Measurements from ENCODE around the gene ZNF235.
"Not testable (repeated sequence)": the region's sequence is repeated elsewhere in the genome, so short reads cannot be mapped to it uniquely, and the experiment has no call there.

ZNF235 gene

DNA sequence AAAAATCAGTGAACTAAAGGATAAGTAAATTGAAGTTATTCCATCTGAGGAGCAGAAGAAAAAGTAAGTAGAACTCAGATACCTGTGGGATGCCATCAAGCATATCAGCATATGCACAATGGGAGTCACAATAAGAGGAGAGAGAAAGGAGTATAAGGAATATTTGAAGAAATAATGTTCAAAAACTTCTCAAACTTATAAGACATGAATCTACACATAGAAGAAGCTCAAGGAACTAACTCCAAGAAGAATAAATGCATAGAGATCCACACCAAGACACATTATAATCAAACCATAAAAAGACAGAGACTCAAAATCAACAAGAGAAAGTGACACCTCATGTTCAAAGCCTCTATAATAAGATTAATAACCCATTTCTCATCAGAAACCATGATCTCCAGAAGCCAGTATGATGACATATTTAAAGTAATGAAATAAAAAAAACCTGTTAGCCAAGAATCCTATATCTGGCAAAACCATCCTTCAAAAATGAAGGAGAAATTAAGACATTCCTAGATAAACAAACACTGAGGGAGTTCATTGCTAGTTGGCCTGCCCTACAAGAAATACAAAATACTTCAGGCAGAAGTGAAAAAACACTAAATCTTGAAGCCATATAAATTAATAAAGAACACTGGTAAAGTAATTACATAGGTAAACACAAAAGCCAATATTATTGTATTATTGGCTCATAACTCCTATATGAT, 49.0 kb downstream of the ZNF235 start:
- no peak for DNase-seq (ENCODE audit: low read depth, low spot score)

GRCh38 chr19:44254496-44254895, 50.3 kb downstream of the ZNF235 start:
- no peak for DNase-seq (ENCODE audit: low read depth, low spot score)

DNA sequence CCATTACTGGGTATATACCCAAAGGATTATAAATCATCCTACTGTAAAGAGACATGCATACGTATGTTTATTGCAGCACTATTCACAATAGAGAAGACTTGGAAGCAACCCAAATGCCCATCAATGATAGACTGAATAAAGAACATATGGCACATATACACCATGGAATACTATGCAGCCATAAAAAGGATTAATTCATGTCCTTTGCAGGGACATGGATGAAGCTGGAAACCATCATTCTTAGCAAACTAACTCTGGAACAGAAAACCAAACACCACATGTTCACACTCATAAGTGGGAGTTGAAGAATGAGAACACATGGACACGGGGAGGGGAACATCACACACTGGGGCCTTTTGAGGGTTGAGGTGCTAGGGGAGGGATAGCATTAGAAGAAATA, 51.4 kb downstream of the ZNF235 start:
- DNase-seq (ENCODE audit: low read depth, low spot score) = not testable (repeated sequence)

DNA sequence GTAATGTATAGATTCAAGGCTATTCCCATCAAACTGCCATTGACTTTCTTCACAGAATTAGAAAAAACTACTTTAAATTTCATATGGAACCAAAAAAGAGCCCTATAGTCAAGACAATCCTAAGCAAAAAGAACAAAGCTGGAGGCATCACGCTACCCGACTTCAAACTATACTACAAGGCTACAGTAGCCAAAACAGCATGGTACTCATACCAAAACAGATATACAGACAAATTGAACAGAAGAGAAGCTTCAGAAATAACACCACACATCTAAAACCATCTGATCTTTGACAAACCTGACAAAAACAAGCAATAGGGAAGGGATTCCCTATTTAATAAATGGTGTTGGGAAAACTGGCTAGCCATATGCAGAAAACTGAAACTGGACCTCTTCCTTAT, 52.5 kb downstream of the ZNF235 start:
- not testable (repeated sequence) for DNase-seq (ENCODE audit: low read depth, low spot score)

- no peak for DNase-seq (ENCODE audit: low read depth, low spot score)
These were observed 68.4 kb downstream of the ZNF235 start for GRCh38 chr19:44236384-44236783.

Data from iPS DF 19.7 (cell line).